ENCODE results near the gene IFNL3. TPM values are rescaled to one million over a fixed set of nuclear protein-coding genes. Genes with fewer than 3 reads are reported as not detected.

IFNL3 gene
- total RNA-seq, 1 experiment from 2014 or later: not detected

GRCh38 chr19:39196860-39197562 lies 47.8 kb downstream of the IFNL3 start, which contains the start of gene NCCRP1 (continued):
- TF ChIP-seq MLX (CRISPR knock-in tag; IDR thresholded peaks at IDR 0.05): no peak
- peak; percentile 47; the same call in 1 of the 2 replicates for TF ChIP-seq NFYB (CRISPR knock-in tag; conservative IDR thresholded peaks at IDR 0.05; ENCODE audit: low read depth)
- TF ChIP-seq CREM (CRISPR knock-in tag; IDR thresholded peaks at IDR 0.05): no peak
- TF ChIP-seq ATF1 (CRISPR knock-in tag; IDR thresholded peaks at IDR 0.05): no peak
- peak; percentile 80; the same call in 1 of the 2 replicates for TF ChIP-seq MYBL2 (CRISPR knock-in tag; IDR thresholded peaks at IDR 0.05)
- no peak for TF ChIP-seq CBFB (CRISPR knock-in tag; IDR thresholded peaks at IDR 0.05; ENCODE audit: low read depth)

GRCh38 chr19:39196320-39196719 lies 48.5 kb downstream of the IFNL3 start:
- Mint-ChIP-seq H3K9me3 (no peaks in the 10 kb centered on the region), H3K4me1 (peaks cover 22% of the 10 kb centered on the region), H3K27me3 (ENCODE audit: low read depth) (peaks cover 58% of the 10 kb centered on the region), H3K27ac (no peak overlapping the region), H3K36me3 (no peaks in the 10 kb centered on the region), H3K4me3 (peak overlapping the region; percentile 54)
- TF ChIP-seq GRHL2 (CRISPR knock-in tag; IDR thresholded peaks at IDR 0.05; ENCODE audit: insufficient replicate concordance, severe bottlenecking): no peak
- no peak for DNase-seq (ENCODE audit: low spot score)
- no peak; the same call in 1 of the 2 replicates for ATAC-seq
- ChIA-PET CTCF (interaction anchor here (0.8 to 5.1 kb wide), 9 partner anchors 9 to 266 kb away, joined by 3 to 26 read pairs (median 4); partner anchors contain the start of genes MRPS12, PAK4 and SARS2), POLR2A (interaction anchor here (1.0 kb wide), 1 partner anchor 51 kb away, joined by 3 read pairs; no protein-coding TSS in a partner anchor)

GRCh38 chr19:39195755-39196154 lies 49.1 kb downstream of the IFNL3 start:
- peaks cover 22% of the 10 kb centered on the region for H3K4me1 Mint-ChIP-seq
- H3K27ac Mint-ChIP-seq: no peak overlapping the region
- H3K27me3 Mint-ChIP-seq (ENCODE audit: low read depth): peaks cover 53% of the 10 kb centered on the region
- no peak for ATAC-seq
- H3K4me3 Mint-ChIP-seq: peak overlapping the region; percentile 36
- no peak for TF ChIP-seq ZNF138 (CRISPR knock-in tag; conservative IDR thresholded peaks at IDR 0.05)
- no peak for TF ChIP-seq ZNF232 (CRISPR knock-in tag; IDR thresholded peaks at IDR 0.05)
- no peak for TF ChIP-seq FOXP4 (CRISPR knock-in tag; IDR thresholded peaks at IDR 0.05)
- no peak for TF ChIP-seq USF1 (CRISPR knock-in tag; IDR thresholded peaks at IDR 0.05)
- TF ChIP-seq ZNF425 (CRISPR knock-in tag; conservative IDR thresholded peaks at IDR 0.05): no peak
- TF ChIP-seq FOXP1 (CRISPR knock-in tag; IDR thresholded peaks at IDR 0.05; ENCODE audit: borderline replicate concordance): no peak
- H3K36me3 Mint-ChIP-seq: no peaks in the 10 kb centered on the region
- DNase-seq (ENCODE audit: low spot score): no peak
- POLR2A ChIA-PET: interaction anchor here (1.0 kb wide), 1 partner anchor 51 kb away, joined by 3 read pairs; no protein-coding TSS in a partner anchor
- no peaks in the 10 kb centered on the region for H3K9me3 Mint-ChIP-seq
- CTCF ChIA-PET: interaction anchor here (0.8 to 5.1 kb wide), 8 partner anchors 8 to 265 kb away, joined by 3 to 26 read pairs (median 3); partner anchors contain the start of genes MRPS12, PAK4 and SARS2
